ENCODE measurements around the gene PIGBOS1.
A peak's percentile ranks its signal among the peaks of the same experiment; 100 is the strongest.

Gene PIGBOS1

DNA sequence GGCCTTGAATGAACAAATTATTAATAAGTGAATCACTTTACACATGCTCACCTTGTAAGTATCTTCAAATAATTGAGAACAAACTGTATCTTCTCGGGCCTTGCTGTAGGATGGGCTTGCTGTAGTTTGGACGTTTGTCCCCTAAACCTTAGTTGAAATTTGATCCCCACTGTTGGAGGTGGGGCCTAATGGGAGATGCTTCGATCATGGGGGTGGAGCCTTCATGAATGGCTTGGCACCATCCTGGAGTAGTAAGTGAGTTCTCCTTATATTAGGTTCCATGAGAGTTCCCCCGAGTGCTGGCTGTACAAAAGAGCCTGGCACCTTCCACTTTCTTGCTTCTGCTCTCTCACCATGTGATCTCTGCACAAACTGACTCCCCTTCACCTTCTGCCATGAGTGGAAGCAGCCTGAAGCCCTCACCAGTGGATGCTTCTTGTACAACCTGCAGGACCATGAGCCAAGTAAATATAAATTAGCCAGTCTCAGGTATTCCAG, 29.4 kb upstream of the PIGBOS1 start:
- Histone ChIP-seq H3K9me3 (ENCODE audit: control insufficient read depth in 2 of 2, low read length in 2 of 2) (no peaks in the 10 kb centered on the region), H3K4me1 (ENCODE audit: control insufficient read depth, insufficient read depth, low read length) (no peaks in the 10 kb centered on the region), H3K27ac (ENCODE audit: low read length) (no peak overlapping the region), H3K36me3 (ENCODE audit: control insufficient read depth in 2 of 2, insufficient read depth in 2 of 2, low read length in 2 of 2) (peaks cover 6 to 8% of the 10 kb centered on the region in 2 donors), H3K27me3 (ENCODE audit: control insufficient read depth in 1 of 2, insufficient read depth in 2 of 2, low read length in 2 of 2) (no peaks in the 10 kb centered on the region), H3K4me3 (ENCODE audit: low read length in 2 of 2) (no peak overlapping the region), H3K9ac (ENCODE audit: low read length in 2 of 2) (no peak overlapping the region)

DNA sequence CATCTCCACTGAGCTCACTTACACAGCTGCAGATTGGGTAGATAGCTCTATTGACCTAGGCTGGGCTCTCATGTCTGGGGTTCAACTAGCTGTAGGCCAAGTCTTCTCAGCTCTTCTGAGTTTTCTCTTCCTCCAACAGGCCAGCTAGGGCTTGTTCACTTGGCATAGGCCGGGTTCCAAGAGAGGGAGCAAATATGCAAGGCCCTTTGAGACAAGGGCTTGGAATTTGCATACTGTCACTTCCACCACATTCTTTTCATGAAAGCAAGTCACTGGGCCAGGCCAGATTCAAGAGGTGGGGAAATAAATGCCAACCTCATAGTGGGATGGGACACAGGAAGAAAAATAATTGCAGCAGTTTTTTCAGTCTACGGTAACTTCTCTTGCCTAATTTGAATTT, 25.3 kb upstream of the PIGBOS1 start:
- Histone ChIP-seq H3K9ac (ENCODE audit: low read length in 2 of 2) (no peak overlapping the region), H3K27ac (ENCODE audit: low read length) (no peak overlapping the region)

DNA sequence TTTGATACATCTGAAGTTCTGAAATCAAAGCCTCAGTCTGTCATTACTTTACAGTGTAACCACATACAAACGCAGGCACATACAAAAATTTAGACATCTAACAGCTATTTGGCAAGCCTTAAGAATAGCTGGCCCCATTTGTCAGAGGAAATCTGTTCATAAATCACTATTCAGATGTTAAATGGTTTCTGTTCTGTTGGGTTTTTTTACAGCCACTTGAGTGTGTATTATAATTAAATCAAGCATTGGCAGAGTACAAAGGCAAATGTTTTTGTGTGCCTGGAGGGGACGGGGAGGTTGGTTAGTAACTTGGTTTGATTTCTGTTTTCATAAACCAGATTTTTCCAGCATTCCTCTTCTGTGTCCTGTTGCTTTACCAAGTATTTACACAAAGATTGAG, 24.2 kb upstream of the PIGBOS1 start:
- H3K4me3 ChIP-seq (ENCODE audit: low read length in 2 of 2), result no peak overlapping the region
- H3K27ac ChIP-seq (ENCODE audit: low read length), result no peak overlapping the region
- no peak overlapping the region for H3K9ac ChIP-seq (ENCODE audit: low read length in 2 of 2)
- no peaks in the 10 kb centered on the region for H3K4me1 ChIP-seq (ENCODE audit: control insufficient read depth, insufficient read depth, low read length)
- no peaks in the 10 kb centered on the region for H3K9me3 ChIP-seq (ENCODE audit: control insufficient read depth in 2 of 2, low read length in 2 of 2)
- H3K36me3 ChIP-seq (ENCODE audit: control insufficient read depth in 2 of 2, insufficient read depth in 2 of 2, low read length in 2 of 2), result peaks cover 1 to 3% of the 10 kb centered on the region in 2 donors
- no peaks in the 10 kb centered on the region for H3K27me3 ChIP-seq (ENCODE audit: control insufficient read depth in 1 of 2, insufficient read depth in 2 of 2, low read length in 2 of 2)

More for the DNA sequence above, 25.3 kb upstream of the PIGBOS1 start:
- H3K9me3 ChIP-seq (ENCODE audit: control insufficient read depth in 2 of 2, low read length in 2 of 2), result no peaks in the 10 kb centered on the region
- peaks cover 5 to 6% of the 10 kb centered on the region in 2 donors for H3K36me3 ChIP-seq (ENCODE audit: control insufficient read depth in 2 of 2, insufficient read depth in 2 of 2, low read length in 2 of 2)
- H3K4me1 ChIP-seq (ENCODE audit: control insufficient read depth, insufficient read depth, low read length), result no peaks in the 10 kb centered on the region
- H3K27me3 ChIP-seq (ENCODE audit: control insufficient read depth in 1 of 2, insufficient read depth in 2 of 2, low read length in 2 of 2), result no peaks in the 10 kb centered on the region
- H3K4me3 ChIP-seq (ENCODE audit: low read length in 2 of 2), result no peak overlapping the region

DNA sequence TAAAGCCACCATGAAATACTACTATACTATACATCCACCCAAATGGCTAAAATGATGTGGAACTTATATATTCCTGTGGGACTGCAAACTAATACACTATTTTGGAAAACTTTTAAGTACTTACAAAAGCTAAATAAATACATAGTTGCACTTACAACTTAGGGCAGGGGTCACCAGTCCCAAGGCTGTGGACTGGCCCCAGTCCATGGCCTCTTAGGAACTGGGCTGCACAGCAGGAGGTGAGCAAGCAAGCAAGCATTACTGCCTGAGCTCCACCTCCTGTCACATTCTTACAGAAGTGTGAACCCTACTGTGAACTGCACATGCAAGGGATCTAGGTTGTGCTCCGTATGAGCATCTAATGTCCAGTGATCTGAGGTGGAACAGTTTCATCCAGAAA, 18.2 kb upstream of the PIGBOS1 start:
- Histone ChIP-seq H3K9ac (ENCODE audit: low read length in 2 of 2) (no peak overlapping the region), H3K27me3 (ENCODE audit: control insufficient read depth in 1 of 2, insufficient read depth in 2 of 2, low read length in 2 of 2) (no peaks in the 10 kb centered on the region), H3K4me1 (ENCODE audit: control insufficient read depth, insufficient read depth, low read length) (no peaks in the 10 kb centered on the region), H3K4me3 (ENCODE audit: low read length in 2 of 2) (no peak overlapping the region), H3K9me3 (ENCODE audit: control insufficient read depth in 2 of 2, low read length in 2 of 2) (no peaks in the 10 kb centered on the region), H3K27ac (ENCODE audit: low read length) (no peak overlapping the region), H3K36me3 (ENCODE audit: control insufficient read depth in 2 of 2, insufficient read depth in 2 of 2, low read length in 2 of 2) (peaks cover 12 to 14% of the 10 kb centered on the region in 2 donors)

DNA sequence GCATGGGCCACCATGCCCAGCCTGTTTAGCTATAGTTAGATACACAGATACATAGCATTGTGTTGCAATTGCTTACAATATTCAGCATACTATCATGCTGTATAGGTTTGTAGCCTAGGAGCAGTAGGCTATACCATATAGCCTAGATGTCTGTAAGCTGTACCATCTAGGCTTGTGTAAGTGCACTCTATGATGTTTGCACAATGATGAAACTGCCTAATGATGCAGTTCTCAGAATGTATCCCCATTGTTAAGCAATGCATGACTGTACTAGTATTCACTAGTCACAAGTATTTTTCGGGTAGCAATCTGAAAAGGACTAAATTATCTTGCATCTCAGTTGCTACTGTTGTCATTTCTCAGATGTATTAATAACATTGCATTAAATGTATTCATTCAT, 16.1 kb upstream of the PIGBOS1 start:
- peaks cover 15 to 25% of the 10 kb centered on the region in 2 donors for H3K36me3 ChIP-seq (ENCODE audit: control insufficient read depth in 2 of 2, insufficient read depth in 2 of 2, low read length in 2 of 2)
- no peak overlapping the region for H3K27ac ChIP-seq (ENCODE audit: low read length)
- no peak overlapping the region for H3K9ac ChIP-seq (ENCODE audit: low read length in 2 of 2)
- no peaks in the 10 kb centered on the region for H3K9me3 ChIP-seq (ENCODE audit: control insufficient read depth in 2 of 2, low read length in 2 of 2)
- no peak overlapping the region for H3K4me3 ChIP-seq (ENCODE audit: low read length in 2 of 2)
- H3K27me3 ChIP-seq (ENCODE audit: control insufficient read depth in 1 of 2, insufficient read depth in 2 of 2, low read length in 2 of 2), result no peaks in the 10 kb centered on the region
- no peaks in the 10 kb centered on the region for H3K4me1 ChIP-seq (ENCODE audit: control insufficient read depth, insufficient read depth, low read length)

DNA sequence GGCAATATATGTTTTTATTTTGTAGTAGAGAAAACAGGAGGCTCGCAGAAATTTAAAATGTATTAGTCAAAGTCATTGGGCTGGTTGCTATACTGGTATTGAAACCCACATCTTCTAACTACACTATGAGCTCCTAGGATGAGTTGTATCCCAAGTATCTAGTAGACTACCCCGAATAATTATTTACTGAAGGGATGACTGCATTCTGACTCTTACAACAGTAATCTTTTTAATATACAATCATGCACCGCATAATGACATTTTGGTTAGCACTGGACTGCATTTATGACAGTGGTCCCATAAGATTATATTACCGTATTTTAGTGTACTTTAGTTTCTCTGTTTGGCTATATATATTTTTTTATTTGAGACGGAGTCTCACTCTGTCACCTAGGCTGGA, 15.4 kb upstream of the PIGBOS1 start:
- Histone ChIP-seq H3K4me1 (ENCODE audit: control insufficient read depth, insufficient read depth, low read length) (no peaks in the 10 kb centered on the region), H3K27ac (ENCODE audit: low read length) (no peak overlapping the region), H3K4me3 (ENCODE audit: low read length in 2 of 2) (no peak overlapping the region), H3K9ac (ENCODE audit: low read length in 2 of 2) (no peak overlapping the region), H3K9me3 (ENCODE audit: control insufficient read depth in 2 of 2, low read length in 2 of 2) (no peaks in the 10 kb centered on the region), H3K36me3 (ENCODE audit: control insufficient read depth in 2 of 2, insufficient read depth in 2 of 2, low read length in 2 of 2) (peaks cover 15 to 26% of the 10 kb centered on the region in 2 donors), H3K27me3 (ENCODE audit: control insufficient read depth in 1 of 2, insufficient read depth in 2 of 2, low read length in 2 of 2) (no peaks in the 10 kb centered on the region)

DNA sequence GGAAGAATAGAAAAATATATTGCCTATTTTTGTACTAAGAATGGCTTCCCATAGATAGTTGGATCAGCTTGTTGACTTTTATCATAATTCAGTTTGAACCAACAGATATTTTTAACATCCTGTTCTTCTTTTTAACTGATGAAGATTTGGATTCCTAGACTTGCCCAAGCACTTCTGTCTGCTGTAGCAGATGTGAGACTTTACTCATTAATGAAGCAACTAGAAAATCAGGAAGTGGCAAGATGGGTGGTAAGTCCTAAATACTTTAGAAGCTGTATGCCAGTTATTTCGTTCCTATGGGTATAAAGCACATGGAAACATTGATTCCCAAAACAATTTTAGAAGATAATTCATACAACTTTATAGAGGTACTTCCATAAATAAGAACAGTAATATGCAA, 8.5 kb upstream of the PIGBOS1 start:
- Histone ChIP-seq H3K27me3 (ENCODE audit: control insufficient read depth in 1 of 2, insufficient read depth in 2 of 2, low read length in 2 of 2) (no peaks in the 10 kb centered on the region), H3K9me3 (ENCODE audit: control insufficient read depth in 2 of 2, low read length in 2 of 2) (no peaks in the 10 kb centered on the region), H3K4me3 (ENCODE audit: low read length in 2 of 2) (no peak overlapping the region), H3K9ac (ENCODE audit: low read length in 2 of 2) (no peak overlapping the region), H3K36me3 (ENCODE audit: control insufficient read depth in 2 of 2, insufficient read depth in 2 of 2, low read length in 2 of 2) (peaks cover 2 to 19% of the 10 kb centered on the region in 2 donors), H3K27ac (ENCODE audit: low read length) (no peak overlapping the region), H3K4me1 (ENCODE audit: control insufficient read depth, insufficient read depth, low read length) (no peaks in the 10 kb centered on the region)

DNA sequence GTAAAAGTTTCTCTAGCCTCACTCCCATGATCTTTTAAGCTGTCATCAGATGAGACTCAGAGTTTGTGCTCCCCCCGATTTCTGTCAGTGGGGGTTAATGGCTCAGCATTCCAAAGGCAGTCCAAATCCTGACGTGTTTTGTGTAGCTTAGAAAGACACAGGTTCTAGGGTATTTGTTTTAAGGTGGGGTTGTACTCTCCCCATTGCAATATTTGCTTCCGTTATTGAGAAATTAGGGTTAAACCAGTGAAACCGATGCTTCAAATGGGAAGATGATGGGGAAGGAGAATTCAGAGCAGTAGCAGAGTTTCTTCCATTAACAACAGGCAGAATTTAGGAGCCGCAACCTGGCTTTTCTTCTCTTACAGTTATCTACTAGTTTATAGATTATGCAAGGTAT, 3.5 kb upstream of the PIGBOS1 start:
- Histone ChIP-seq H3K4me1 (ENCODE audit: control insufficient read depth, insufficient read depth, low read length) (peaks cover 5% of the 10 kb centered on the region), H3K27me3 (ENCODE audit: control insufficient read depth in 1 of 2, insufficient read depth in 2 of 2, low read length in 2 of 2) (no peaks in the 10 kb centered on the region), H3K36me3 (ENCODE audit: control insufficient read depth in 2 of 2, insufficient read depth in 2 of 2, low read length in 2 of 2) (peaks cover 0 to 4% of the 10 kb centered on the region in 2 donors), H3K27ac (ENCODE audit: low read length) (no peak overlapping the region), H3K4me3 (ENCODE audit: low read length in 2 of 2) (no peak overlapping the region), H3K9me3 (ENCODE audit: control insufficient read depth in 2 of 2, low read length in 2 of 2) (no peaks in the 10 kb centered on the region), H3K9ac (ENCODE audit: low read length in 2 of 2) (no peak overlapping the region)

DNA sequence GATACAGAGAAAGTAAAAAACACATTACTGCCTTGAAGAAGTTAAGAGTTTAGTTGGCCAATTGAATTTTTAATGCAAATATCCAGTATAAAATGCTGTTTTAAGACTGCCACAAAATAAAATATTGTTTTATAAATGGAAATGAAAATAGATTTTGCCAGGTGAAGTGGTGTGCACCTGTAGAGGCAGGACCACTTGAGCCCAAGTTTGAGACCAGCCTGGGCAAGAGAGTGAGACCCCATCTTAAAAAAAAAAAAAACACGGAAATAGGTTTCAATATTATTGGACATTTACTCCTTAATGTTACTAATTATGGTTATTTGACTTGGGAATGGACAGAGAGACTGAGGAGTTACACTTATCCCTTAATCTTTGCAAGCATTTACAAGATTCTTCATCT, 2.0 kb upstream of the PIGBOS1 start:
- no peaks in the 10 kb centered on the region for H3K9me3 ChIP-seq (ENCODE audit: control insufficient read depth in 2 of 2, low read length in 2 of 2)
- no peak overlapping the region for H3K4me3 ChIP-seq (ENCODE audit: low read length in 2 of 2)
- H3K4me1 ChIP-seq (ENCODE audit: control insufficient read depth, insufficient read depth, low read length), result peaks cover 7% of the 10 kb centered on the region
- H3K27ac ChIP-seq (ENCODE audit: low read length), result no peak overlapping the region
- peaks cover 0 to 3% of the 10 kb centered on the region in 2 donors for H3K36me3 ChIP-seq (ENCODE audit: control insufficient read depth in 2 of 2, insufficient read depth in 2 of 2, low read length in 2 of 2)
- no peaks in the 10 kb centered on the region for H3K27me3 ChIP-seq (ENCODE audit: control insufficient read depth in 1 of 2, insufficient read depth in 2 of 2, low read length in 2 of 2)
- H3K9ac ChIP-seq (ENCODE audit: low read length in 2 of 2), result no peak overlapping the region

DNA sequence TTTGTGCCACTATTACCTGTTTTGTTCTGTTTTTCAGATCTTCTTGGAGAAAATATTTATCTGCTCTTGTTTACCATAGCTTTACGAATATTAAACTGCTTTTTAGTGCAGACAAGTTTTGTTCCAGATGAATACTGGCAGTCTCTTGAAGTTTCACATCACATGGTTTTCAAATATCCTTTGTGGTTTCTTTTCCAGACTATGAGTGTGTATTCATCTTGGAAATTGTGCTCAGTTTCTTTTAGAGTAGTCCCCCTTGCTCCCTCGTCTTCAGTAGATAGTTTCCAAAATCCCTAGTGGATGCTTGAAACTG, 1.3 kb upstream of the PIGBOS1 start:
- Histone ChIP-seq H3K27ac (ENCODE audit: low read length) (no peak overlapping the region), H3K9me3 (ENCODE audit: control insufficient read depth in 2 of 2, low read length in 2 of 2) (no peaks in the 10 kb centered on the region), H3K4me1 (ENCODE audit: control insufficient read depth, insufficient read depth, low read length) (peaks cover 7% of the 10 kb centered on the region), H3K4me3 (ENCODE audit: low read length in 2 of 2) (peak overlapping the region in 1 of 2 donors; percentile 31), H3K27me3 (ENCODE audit: control insufficient read depth in 1 of 2, insufficient read depth in 2 of 2, low read length in 2 of 2) (no peaks in the 10 kb centered on the region), H3K36me3 (ENCODE audit: control insufficient read depth in 2 of 2, insufficient read depth in 2 of 2, low read length in 2 of 2) (peaks cover 0 to 3% of the 10 kb centered on the region in 2 donors), H3K9ac (ENCODE audit: low read length in 2 of 2) (peak overlapping the region in 1 of 2 donors; percentile 48)

DNA sequence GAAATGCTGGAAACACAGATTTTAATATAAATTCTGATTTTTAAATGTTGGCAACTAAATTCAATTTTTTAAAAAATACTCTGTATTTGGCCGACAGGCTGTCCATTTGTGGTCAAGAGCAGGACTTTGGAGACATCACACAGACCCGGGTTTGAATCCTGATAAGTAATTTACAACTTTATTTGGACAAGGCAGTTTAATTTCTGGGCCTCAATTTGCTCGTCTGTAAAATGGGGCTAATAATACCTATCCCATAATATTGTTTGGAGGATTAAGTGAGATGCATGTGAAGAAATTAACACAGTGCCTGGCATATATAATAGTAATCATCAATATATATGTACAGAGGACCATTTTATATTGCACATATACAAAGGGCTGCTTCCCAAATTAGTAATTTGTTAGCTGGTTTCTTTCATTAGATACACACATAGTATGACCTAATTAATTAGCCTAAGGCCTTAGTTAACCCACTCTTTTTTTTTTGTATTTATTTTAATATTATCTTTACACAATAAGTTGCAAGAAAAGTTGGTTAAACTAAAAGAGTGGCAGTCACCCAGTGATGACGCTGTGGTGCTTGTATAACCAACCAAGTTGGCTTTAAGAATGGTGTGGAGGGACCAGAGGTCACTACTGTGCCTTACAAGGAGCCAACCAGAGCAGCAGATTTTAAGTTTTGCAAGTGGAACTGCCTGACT, 764 bp upstream of the PIGBOS1 start:
- Histone ChIP-seq H3K9me3 (ENCODE audit: control insufficient read depth in 2 of 2, low read length in 2 of 2) (no peaks in the 10 kb centered on the region), H3K4me3 (ENCODE audit: low read length in 2 of 2) (peak overlapping the region; percentile 97 to 100), H3K27ac (ENCODE audit: low read length) (peak overlapping the region; percentile 90), H3K9ac (ENCODE audit: low read length in 2 of 2) (peak overlapping the region; percentile 97 to 99), H3K4me1 (ENCODE audit: control insufficient read depth, insufficient read depth, low read length) (peaks cover 7% of the 10 kb centered on the region), H3K27me3 (ENCODE audit: control insufficient read depth in 1 of 2, insufficient read depth in 2 of 2, low read length in 2 of 2) (no peaks in the 10 kb centered on the region), H3K36me3 (ENCODE audit: control insufficient read depth in 2 of 2, insufficient read depth in 2 of 2, low read length in 2 of 2) (peaks cover 0 to 3% of the 10 kb centered on the region in 2 donors)
